K562 (cell line): ENCODE results near the gene LRMDA. TPM values are rescaled to one million over a fixed set of nuclear protein-coding genes. Genes with fewer than 3 reads are reported as not detected.

Experiments
- ATAC-seq: fragments of 200-7000 bp; cut with Tn5 transposase; 3 replicates; pipeline ENCODE4 v1.9.1; 2020; ENCODE audit warnings: moderate library complexity
- BruUV-seq: library from RNA; stranded (reverse); fragments of 400-500 nt; replicated peaks from 2 replicates; lab custom pipeline; 2021; lab: Mats Ljungman, UMichigan
- CTCF ChIA-PET: fragments of 300-600 bp; formaldehyde crosslinking; extraction: SDS; loops from one replicate; lab custom pipeline; 2021; ENCODE audit warnings: low intra/inter-chr PET ratio; lab: Yijun Ruan, JAX
- POLR2A ChIA-PET: fragments of 300-600, 350-650 bp; sonication (Branson Sonifier 250); formaldehyde crosslinking; extraction: SDS; loops from one replicate; lab custom pipeline; 2021; ENCODE audit warnings: antibody characterized with exemption, inconsistent platforms; lab: Yijun Ruan, JAX
- DNase-seq, 4 experiments: peaks; one replicate each; pipeline versions ENCODE4 v3.0.0 to v3.0.0-alpha.2; 2011 to 2018; ENCODE audit warnings: low spot score in 3 of 4, mixed read lengths in 3 of 4; ENCODE audit errors: extremely low read depth in 1 of 4
- FAIRE-seq: peaks from 2 replicates; lab custom pipeline; 2011; peaks lifted over from hg19 to GRCh38; lab: Jason Lieb, UNC
- H2AFZ ChIP-seq: 2 replicates; pipeline ENCODE4 v1.6.0; 2011; ENCODE audit warnings: low read depth, low read length, control low read depth, inconsistent platforms
- H3K27ac ChIP-seq: fragments of 200-600 bp; 3 replicates; pipeline ENCODE4 v1.8.0; 2011; ENCODE audit warnings: low read depth, mild to moderate bottlenecking, control low read depth, inconsistent platforms, low read length, moderate library complexity, mixed read lengths; ENCODE audit errors: extremely low read depth
- H3K27me3 ChIP-seq, 2 experiments: fragments of 300-600 bp in 1 of 2; 2 replicates in 1 of 2; 3 replicates in 1 of 2; pipeline versions ENCODE4 v1.6.0 to v1.8.0; 2011; ENCODE audit warnings: inconsistent platforms in 2 of 2, low read length in 2 of 2, mild to moderate bottlenecking in 1 of 2, mixed read lengths in 1 of 2, moderate library complexity in 1 of 2; ENCODE audit not compliant: control insufficient read depth in 2 of 2, insufficient read depth in 2 of 2
- H3K36me3 ChIP-seq: fragments of 300-600 bp; 3 replicates; pipeline ENCODE4 v1.8.0; 2011; ENCODE audit warnings: mild to moderate bottlenecking, low read length, inconsistent platforms; ENCODE audit not compliant: control insufficient read depth, insufficient read depth
- H3K4me1 ChIP-seq, 2 experiments: fragments of 200-600 bp in 1 of 2; replicated peaks in 1 of 2; 2 replicates in 1 of 2; 3 replicates in 1 of 2; pipeline versions ENCODE4 v1.5.1 to v1.8.0; 2011; ENCODE audit warnings: inconsistent platforms in 2 of 2, low read length in 2 of 2, mild to moderate bottlenecking in 1 of 2, mixed read lengths in 1 of 2, moderate library complexity in 1 of 2; ENCODE audit not compliant: control insufficient read depth in 2 of 2, insufficient read depth in 2 of 2
- H3K4me2 ChIP-seq: 2 replicates; pipeline ENCODE4 v1.6.1; 2011; ENCODE audit warnings: low read length, control low read depth, inconsistent platforms, mixed read lengths; ENCODE audit not compliant: insufficient read depth
- H3K4me3 ChIP-seq: fragments of 200-600 bp; sonication (generic), shearing (Covaris generic); 2 replicates; pipeline ENCODE4 v1.5.1; 2016; ENCODE audit warnings: control low read depth, inconsistent platforms
- H3K79me2 ChIP-seq: fragments of 200-600 bp; 3 replicates; pipeline ENCODE4 v1.8.0; 2011; ENCODE audit warnings: low read length, inconsistent platforms; ENCODE audit not compliant: control insufficient read depth, insufficient read depth
- H3K9ac ChIP-seq, 2 experiments: 2 replicates each; pipeline versions ENCODE4 v1.6.0 to v1.6.1; 2011; ENCODE audit warnings: low read depth in 2 of 2, low read length in 2 of 2, control low read depth in 1 of 2, inconsistent platforms in 1 of 2, mild to moderate bottlenecking in 1 of 2, mixed read lengths in 1 of 2; ENCODE audit not compliant: insufficient read depth in 1 of 2
- H3K9me1 ChIP-seq: one replicate; pipeline ENCODE4 v1.6.0; 2011; ENCODE audit warnings: inconsistent platforms, mild to moderate bottlenecking, low read length, moderate library complexity; ENCODE audit not compliant: control insufficient read depth, insufficient read depth
- H3K9me3 ChIP-seq: replicated peaks from 2 replicates; pipeline ENCODE4 v1.5.1; 2011; ENCODE audit warnings: low read depth, low read length, inconsistent platforms; ENCODE audit not compliant: control insufficient read depth, insufficient read depth
- H4K20me1 ChIP-seq: replicated peaks from 2 replicates; pipeline ENCODE4 v1.6.1; 2011; ENCODE audit warnings: low read length, inconsistent platforms, mixed read lengths; ENCODE audit not compliant: control insufficient read depth, insufficient read depth
- BACH1 ChIP-seq: fragments of 200-800 bp; sonication (Bioruptor generic); IDR thresholded peaks from 2 replicates; pipeline ENCODE4 v1.6.1; 2016; ENCODE audit warnings: missing genetic modification characterization, missing compliant biosample characterization
- CTBP1 ChIP-seq: fragments of 450-650 bp; IDR thresholded peaks from 2 replicates; pipeline ENCODE4 v1.6.1; 2016; ENCODE audit warnings: borderline replicate concordance
- E2F3 ChIP-seq: fragments of 250-450 bp; sonication (Bioruptor Pico); IDR thresholded peaks from 2 replicates; pipeline ENCODE4 v1.4.0; 2020; ENCODE audit warnings: mild to moderate bottlenecking
- EGR1 ChIP-seq: fragments of 450-650 bp; conservative IDR thresholded peaks from 2 replicates; pipeline ENCODE4 v1.6.1; 2017; ENCODE audit warnings: mild to moderate bottlenecking
- ESRRB ChIP-seq: fragments of 250-450 bp; sonication (Bioruptor Pico); IDR thresholded peaks from 2 replicates; pipeline ENCODE4 v1.5.0; 2020; ENCODE audit warnings: mild to moderate bottlenecking, moderate library complexity, borderline replicate concordance
- FOXP1 ChIP-seq: sonication (generic); formaldehyde crosslinking; IDR thresholded peaks from 2 replicates; pipeline ENCODE4 v1.8.0; 2022; ENCODE audit warnings: mild to moderate bottlenecking, missing genetic modification reagents
- GATA2 ChIP-seq: sonication (generic); formaldehyde crosslinking; IDR thresholded peaks from 2 replicates; pipeline ENCODE4 v1.4.0; 2020; ENCODE audit warnings: mild to moderate bottlenecking, missing genetic modification reagents
- ILF3 ChIP-seq: fragments of 450-650 bp; IDR thresholded peaks from 2 replicates; pipeline ENCODE4 v1.6.1; 2018; ENCODE audit warnings: antibody characterized with exemption, mild to moderate bottlenecking, moderate library complexity, borderline replicate concordance
- KDM5B ChIP-seq: fragments of 200-600 bp; sonication (generic); IDR thresholded peaks from 2 replicates; pipeline ENCODE4 v1.6.1; 2012; ENCODE audit warnings: low read depth, mild to moderate bottlenecking, moderate library complexity, low read length, control low read depth, inconsistent platforms; ENCODE audit not compliant: insufficient replicate concordance
- SIX5 ChIP-seq, 2 experiments: IDR thresholded peaks; 2 replicates each; pipeline ENCODE4 v1.6.1; 2011; ENCODE audit warnings: low read length in 2 of 2, borderline replicate concordance in 1 of 2, low read depth in 1 of 2, mild to moderate bottlenecking in 1 of 2, moderate library complexity in 1 of 2; ENCODE audit not compliant: insufficient read depth in 1 of 2
- SMARCA4 ChIP-seq: fragments of 450-650 bp; IDR thresholded peaks from 2 replicates; pipeline ENCODE4 v1.6.1; 2016
- WGBS: fragments of 100-300 bp; shearing (Covaris generic); methylation state at CpG from one replicate; pipeline ENCODE4 v1.1.6; 2016; ENCODE audit warnings: low coverage, mixed read lengths; ENCODE audit not compliant: insufficient coverage; ENCODE audit errors: missing lambda C conversion rate; 5-methylcytosine and 5-hydroxymethylcytosine counted together
- in situ Hi-C: fragments of 300-500 bp; cut with MboI; formaldehyde crosslinking; loops from 4 replicates; pipeline ENCODE4 v1.15.0; 2018; ENCODE audit warnings: inconsistent platforms, mixed read lengths
- intact Hi-C: fragments of 100-400 bp; cut with micrococcal nuclease; formaldehyde crosslinking; loops from 2 replicates; pipeline ENCODE4 v1.14.2; 2022
- polyA plus RNA-seq, 8 experiments: library from polyadenylated mRNA; depleted of rRNA in 4 of 8; stranded (reverse) in 5 of 8; unstranded in 3 of 8; fragments of >200 nt; fragmentation: Nextera tagmentation in 2 of 8; fragmentation: Illumina TruSeq in 1 of 8; extraction: Ambion mirVana in 2 of 8; extraction: Trizol in 1 of 8; gene quantifications; 2 replicates each; pipeline versions ENCODE4 v1.2.1 to v1.2.3, GENCODE V29; 2011 to 2014; ENCODE audit warnings: inconsistent platforms in 1 of 8, missing spikeins in 1 of 8
- total RNA-seq, 7 experiments: library from RNA; depleted of rRNA in 6 of 7; stranded (reverse); fragments of >200 nt in 6 of 7; fragmentation: Illumina TruSeq in 2 of 7; extraction: Trizol in 2 of 7; gene quantifications; 2 replicates each; pipeline versions ENCODE4 v1.2.1 to v1.2.3, GENCODE V29; 2011 to 2021; ENCODE audit warnings: low replicate concordance in 1 of 7
- TF ChIP-seq, protein P1 (sequence below): fragments of 150-350 bp; IDR thresholded peaks from 2 replicates; pipeline ENCODE4 v1.6.1; 2014; ENCODE audit warnings: low read depth, mild to moderate bottlenecking, low read length, borderline replicate concordance

LRMDA gene
- total and polyA plus RNA-seq, 9 of the 15 experiments (the other 6 are each of a cell fraction or from before 2014, with no cell fraction given), result 0.25 TPM; not detected in 8

DNA sequence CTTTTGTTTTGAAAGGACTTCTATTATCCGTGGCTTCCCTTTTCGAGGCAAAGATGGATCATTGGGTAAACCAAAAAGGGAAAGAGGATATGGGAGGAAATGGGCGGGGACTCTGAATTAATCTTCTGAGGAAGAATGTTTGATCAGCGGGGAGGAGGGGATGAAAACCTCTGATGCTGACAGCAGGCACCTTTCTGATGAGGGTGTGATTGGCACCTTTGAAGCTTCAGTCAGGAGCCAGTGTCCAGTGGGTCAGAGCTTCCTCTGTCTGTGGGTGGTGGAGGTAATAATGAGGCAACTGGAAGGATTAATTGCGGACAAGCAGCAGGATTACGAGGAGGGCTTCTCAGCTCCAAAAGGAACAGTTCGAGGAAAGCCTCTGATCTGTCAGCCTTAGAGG is 877.6 kb downstream of the LRMDA start:
- TF ChIP-seq SMARCA4 (no peak), BACH1 (tag) (no peak)
- intact Hi-C loops (no loop called here), in situ Hi-C loops (no loop called here)

DNA sequence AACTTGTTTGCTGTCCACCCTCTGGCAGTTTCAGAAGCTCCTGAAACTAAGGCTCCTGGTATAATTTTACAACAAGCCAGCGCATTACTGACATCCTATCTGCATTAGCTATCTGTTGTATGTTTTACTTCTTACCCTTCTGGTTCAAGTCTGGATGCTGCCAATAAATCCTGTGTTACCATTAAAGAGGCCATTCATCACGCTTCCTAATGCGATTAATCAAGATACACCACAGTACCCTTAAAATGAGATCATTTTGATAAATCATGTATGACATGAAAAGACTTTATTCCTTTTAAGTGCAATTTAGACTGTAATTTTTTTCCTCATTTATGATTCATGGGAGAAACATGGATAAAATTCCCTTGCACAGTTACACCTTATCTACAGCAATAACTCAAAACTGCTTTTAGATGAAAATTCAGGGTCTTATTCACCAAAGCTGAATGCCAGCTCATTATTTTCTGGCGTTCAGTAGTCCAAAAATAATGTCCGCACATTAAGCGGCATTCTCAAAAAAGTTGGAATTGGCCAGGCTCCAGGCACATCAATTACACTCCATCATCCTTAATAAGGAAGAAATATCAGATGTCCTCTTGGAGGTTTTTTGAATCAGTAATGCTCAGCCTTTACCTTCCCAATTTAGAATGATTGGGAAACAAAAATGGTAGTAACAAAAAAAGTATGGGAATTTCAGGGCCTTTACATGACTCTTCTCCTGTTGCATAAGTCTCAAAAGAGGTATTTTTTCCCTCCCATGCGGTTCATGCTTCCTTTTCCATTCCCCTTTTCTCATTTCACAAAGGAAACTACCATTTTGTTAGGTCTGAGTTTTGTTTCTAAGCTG is 878.5 kb downstream of the LRMDA start:
- Histone ChIP-seq H3K4me2 (no peak overlapping the region), H3K9ac (no peak overlapping the region), H2AFZ (no peak overlapping the region), H3K4me3 (no peak overlapping the region), H3K4me1 (no peaks in the 10 kb centered on the region), H3K9me3 (no peaks in the 10 kb centered on the region), H3K27ac (no peak overlapping the region), H3K36me3 (no peaks in the 10 kb centered on the region), H3K27me3 (no peaks in the 10 kb centered on the region), H3K79me2 (no peaks in the 10 kb centered on the region), H3K9me1 (no peaks in the 10 kb centered on the region), H4K20me1 (no peaks in the 10 kb centered on the region)
- ATAC-seq (no peak), DNase-seq (no peak), FAIRE-seq (no peak)
- ChIA-PET CTCF (no interaction called here), POLR2A (no interaction called here)
- intact Hi-C loops, result no loop called here
- BruUV-seq, result no TSS peak
- under 1% methylated on average over 7 of the region's 7 CpGs for WGBS
- in situ Hi-C loops, result no loop called here
- TF ChIP-seq FOXP1 (CRISPR knock-in tag) (no peak), KDM5B (no peak), SIX5 (IDR thresholded peaks at IDR 0.05; ENCODE audit: borderline replicate concordance in 1 of 2, insufficient read depth in 1 of 2, low read depth in 1 of 2, low read length in 2 of 2) (no peak), EGR1 (no peak), CTBP1 (no peak), ESRRB (no peak), ILF3 (no peak), GATA2 (CRISPR knock-in tag) (no peak), E2F3 (no peak)
- TF ChIP-seq, protein P1, sequence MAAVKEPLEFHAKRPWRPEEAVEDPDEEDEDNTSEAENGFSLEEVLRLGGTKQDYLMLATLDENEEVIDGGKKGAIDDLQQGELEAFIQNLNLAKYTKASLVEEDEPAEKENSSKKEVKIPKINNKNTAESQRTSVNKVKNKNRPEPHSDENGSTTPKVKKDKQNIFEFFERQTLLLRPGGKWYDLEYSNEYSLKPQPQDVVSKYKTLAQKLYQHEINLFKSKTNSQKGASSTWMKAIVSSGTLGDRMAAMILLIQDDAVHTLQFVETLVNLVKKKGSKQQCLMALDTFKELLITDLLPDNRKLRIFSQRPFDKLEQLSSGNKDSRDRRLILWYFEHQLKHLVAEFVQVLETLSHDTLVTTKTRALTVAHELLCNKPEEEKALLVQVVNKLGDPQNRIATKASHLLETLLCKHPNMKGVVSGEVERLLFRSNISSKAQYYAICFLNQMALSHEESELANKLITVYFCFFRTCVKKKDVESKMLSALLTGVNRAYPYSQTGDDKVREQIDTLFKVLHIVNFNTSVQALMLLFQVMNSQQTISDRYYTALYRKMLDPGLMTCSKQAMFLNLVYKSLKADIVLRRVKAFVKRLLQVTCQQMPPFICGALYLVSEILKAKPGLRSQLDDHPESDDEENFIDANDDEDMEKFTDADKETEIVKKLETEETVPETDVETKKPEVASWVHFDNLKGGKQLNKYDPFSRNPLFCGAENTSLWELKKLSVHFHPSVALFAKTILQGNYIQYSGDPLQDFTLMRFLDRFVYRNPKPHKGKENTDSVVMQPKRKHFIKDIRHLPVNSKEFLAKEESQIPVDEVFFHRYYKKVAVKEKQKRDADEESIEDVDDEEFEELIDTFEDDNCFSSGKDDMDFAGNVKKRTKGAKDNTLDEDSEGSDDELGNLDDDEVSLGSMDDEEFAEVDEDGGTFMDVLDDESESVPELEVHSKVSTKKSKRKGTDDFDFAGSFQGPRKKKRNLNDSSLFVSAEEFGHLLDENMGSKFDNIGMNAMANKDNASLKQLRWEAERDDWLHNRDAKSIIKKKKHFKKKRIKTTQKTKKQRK, result no peak

More for the DNA sequence above, 877.6 kb downstream of the LRMDA start:
- no peak for ATAC-seq
- Histone ChIP-seq H3K9me1 (no peaks in the 10 kb centered on the region), H3K4me3 (no peak overlapping the region), H3K27me3 (no peaks in the 10 kb centered on the region), H3K9ac (no peak overlapping the region), H3K4me2 (no peak overlapping the region), H3K4me1 (no peaks in the 10 kb centered on the region), H3K36me3 (no peaks in the 10 kb centered on the region), H3K9me3 (no peaks in the 10 kb centered on the region), H4K20me1 (no peaks in the 10 kb centered on the region), H3K27ac (no peak overlapping the region), H3K79me2 (no peaks in the 10 kb centered on the region), H2AFZ (no peak overlapping the region)
- WGBS, result 3% methylated on average over 7 of the region's 7 CpGs
- POLR2A ChIA-PET, result no interaction called here
- CTCF ChIA-PET, result no interaction called here
- no peak for DNase-seq
- FAIRE-seq, result no peak
- BruUV-seq, result no TSS peak
